IgD-negative memory B cell (primary cell): ENCODE results near the gene FAM25A. TPM values are rescaled to one million over a fixed set of nuclear protein-coding genes. Genes with fewer than 3 reads are reported as not detected.

Source experiments
- H3K27ac Mint-ChIP-seq, 3 donors: one replicate each; pipeline ENCODE4 v1.8.0; 2020 to 2022; ENCODE audit warnings: mild to moderate bottlenecking in 3 of 3, mixed read lengths in 3 of 3, moderate library complexity in 1 of 3
- H3K27me3 Mint-ChIP-seq: one replicate; pipeline ENCODE4 v1.8.0; 2021; ENCODE audit warnings: mixed read lengths
- H3K36me3 Mint-ChIP-seq: one replicate; pipeline ENCODE4 v1.8.0; 2020; ENCODE audit warnings: mild to moderate bottlenecking, mixed read lengths
- H3K4me1 Mint-ChIP-seq, 3 donors: one replicate each; pipeline ENCODE4 v1.8.0; 2020 to 2022; ENCODE audit warnings: mixed read lengths in 3 of 3, mild to moderate bottlenecking in 1 of 3
- H3K4me3 Mint-ChIP-seq, 4 donors: one replicate each; pipeline ENCODE4 v1.8.0; 2020 to 2022; ENCODE audit warnings: mild to moderate bottlenecking in 4 of 4, mixed read lengths in 4 of 4, moderate library complexity in 3 of 4
- H3K9me3 Mint-ChIP-seq, 3 donors: one replicate each; pipeline ENCODE4 v1.8.0; 2020 to 2021; ENCODE audit warnings: mixed read lengths in 3 of 3, mild to moderate bottlenecking in 1 of 3
- polyA plus RNA-seq: library from polyadenylated mRNA; unstranded; fragments of 300-500 nt; fragmentation: Illumina TruSeq; gene quantifications from one replicate; pipeline ENCODE4 v1.2.3, GENCODE V29; 2021

FAM25A gene
- polyA plus RNA-seq, 1 donor from 2014 or later, result not detected

DNA sequence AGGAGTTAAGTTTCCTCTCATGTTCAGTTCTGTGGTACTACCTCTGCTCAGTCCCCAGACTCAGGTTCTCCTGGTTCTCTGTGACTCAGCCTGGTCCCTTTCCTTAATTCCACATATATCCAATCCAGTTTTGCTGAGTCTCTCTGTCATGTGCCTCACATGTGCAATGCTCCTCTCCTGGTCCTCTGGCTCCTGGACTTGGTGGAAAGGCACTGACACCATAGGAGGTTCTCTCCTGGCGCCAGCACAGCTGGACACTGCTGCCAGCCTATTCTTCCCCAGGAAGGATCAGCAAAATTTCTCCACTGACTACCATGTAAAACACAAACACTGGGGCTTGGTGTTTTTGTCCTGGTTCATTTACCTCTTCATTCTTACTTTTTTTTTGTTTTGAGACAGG, 46.8 kb downstream of the FAM25A start:
- Mint-ChIP-seq H3K4me3 (no peak overlapping the region), H3K27ac (peak overlapping the region in 1 of 3 donors; percentile 35), H3K36me3 (peaks cover 9% of the 10 kb centered on the region), H3K27me3 (no peaks in the 10 kb centered on the region), H3K4me1 (no peaks in the 10 kb centered on the region), H3K9me3 (no peaks in the 10 kb centered on the region)

- Mint-ChIP-seq H3K27me3 (no peaks in the 10 kb centered on the region), H3K9me3 (no peaks in the 10 kb centered on the region), H3K36me3 (peaks cover 8% of the 10 kb centered on the region), H3K27ac (peak overlapping the region in 1 of 3 donors; percentile 47), H3K4me1 (no peaks in the 10 kb centered on the region), H3K4me3 (no peak overlapping the region)
Measured at GRCh38 chr10:87068281-87068680, 48.2 kb downstream of the FAM25A start.

- H3K4me1 Mint-ChIP-seq, result no peaks in the 10 kb centered on the region
- H3K9me3 Mint-ChIP-seq, result no peaks in the 10 kb centered on the region
- H3K27me3 Mint-ChIP-seq, result no peaks in the 10 kb centered on the region
- peaks cover 5% of the 10 kb centered on the region for H3K36me3 Mint-ChIP-seq
- no peak overlapping the region for H3K4me3 Mint-ChIP-seq
- no peak overlapping the region for H3K27ac Mint-ChIP-seq
Measured at GRCh38 chr10:87072449-87072848, 52.4 kb downstream of the FAM25A start.

Other genes starting within 250 kb of the FAM25A start
- gene MMRN2, start 62.7 kb upstream of the FAM25A start, polyA plus RNA-seq, result not detected
- gene SNCG, start 61.7 kb upstream of the FAM25A start, polyA plus RNA-seq, result not detected
- gene ADIRF, start 51.8 kb upstream of the FAM25A start, polyA plus RNA-seq, result not detected
- 83.7 TPM for gene GLUD1, start 74.5 kb downstream of the FAM25A start, polyA plus RNA-seq
- 15.9 TPM for gene SHLD2, start 74.9 kb downstream of the FAM25A start, polyA plus RNA-seq
- gene NUTM2A, start 205.2 kb downstream of the FAM25A start, polyA plus RNA-seq, result not detected